Mesenchymal stem cell (in vitro differentiated cells and primary cell): ENCODE measurements around the gene SLC16A3.
A peak's percentile ranks its signal among the peaks of the same experiment; 100 is the strongest.

Experiments used
- DNase-seq: peaks from one replicate; pipeline ENCODE4 v3.0.0-alpha.2; 2013
- H2AFZ ChIP-seq: one replicate; pipeline ENCODE4 v1.6.1; 2013; ENCODE audit warnings: low read depth, mild to moderate bottlenecking, control low read depth, inconsistent platforms, low read length, moderate library complexity
- H2AK5ac ChIP-seq: 2 replicates; pipeline ENCODE4 v1.6.1; 2013; ENCODE audit warnings: low read length, moderate library complexity, mild to moderate bottlenecking, inconsistent platforms; ENCODE audit not compliant: severe bottlenecking
- H2BK120ac ChIP-seq: one replicate; pipeline ENCODE4 v1.6.1; 2013; ENCODE audit warnings: low read depth, mild to moderate bottlenecking, inconsistent platforms, low read length, moderate library complexity
- H2BK12ac ChIP-seq, 2 experiments: one replicate each; pipeline ENCODE4 v1.6.1; 2013; ENCODE audit warnings: inconsistent platforms in 2 of 2, low read length in 2 of 2, mild to moderate bottlenecking in 2 of 2, moderate library complexity in 2 of 2, control low read depth in 1 of 2
- H2BK15ac ChIP-seq: one replicate; pipeline ENCODE4 v1.6.1; 2013; ENCODE audit warnings: mild to moderate bottlenecking, low read depth, inconsistent platforms; ENCODE audit not compliant: poor library complexity, severe bottlenecking
- H2BK5ac ChIP-seq: 2 replicates; pipeline ENCODE4 v1.6.1; 2013; ENCODE audit warnings: low read depth, mild to moderate bottlenecking, low read length, control low read depth, inconsistent platforms; ENCODE audit not compliant: poor library complexity, severe bottlenecking
- H3K14ac ChIP-seq, 2 experiments: one replicate each; pipeline ENCODE4 v1.6.1; 2013; ENCODE audit warnings: inconsistent platforms in 2 of 2, low read length in 2 of 2, control low read depth in 1 of 2, mild to moderate bottlenecking in 1 of 2, moderate library complexity in 1 of 2
- H3K18ac ChIP-seq, 2 experiments: one replicate each; pipeline ENCODE4 v1.6.1; 2013; ENCODE audit warnings: inconsistent platforms in 2 of 2, low read length in 2 of 2, control low read depth in 1 of 2, low read depth in 1 of 2, mild to moderate bottlenecking in 1 of 2
- H3K23ac ChIP-seq, 2 experiments: one replicate each; pipeline ENCODE4 v1.6.1; 2013; ENCODE audit warnings: inconsistent platforms in 2 of 2, low read length in 2 of 2, mild to moderate bottlenecking in 2 of 2, moderate library complexity in 2 of 2, control low read depth in 1 of 2
- H3K27ac ChIP-seq: 2 replicates; pipeline ENCODE4 v1.5.1; 2013; ENCODE audit warnings: mild to moderate bottlenecking, moderate library complexity, low read length, control low read depth, inconsistent platforms; ENCODE audit not compliant: poor library complexity, severe bottlenecking
- H3K27me3 ChIP-seq, 2 experiments: 2 replicates each; pipeline versions ENCODE4 v1.6.1 to v1.7.0; 2013; ENCODE audit warnings: low read length in 2 of 2, mild to moderate bottlenecking in 2 of 2, moderate library complexity in 2 of 2, control low read depth in 1 of 2, inconsistent platforms in 1 of 2; ENCODE audit not compliant: control insufficient read depth in 1 of 2, insufficient read depth in 1 of 2
- H3K36me3 ChIP-seq, 2 experiments: 2 replicates each; pipeline versions ENCODE4 v1.6.1 to v1.7.0; 2013; ENCODE audit warnings: low read length in 2 of 2, control low read depth in 1 of 2, inconsistent platforms in 1 of 2, low read depth in 1 of 2, mild to moderate bottlenecking in 1 of 2; ENCODE audit not compliant: insufficient read depth in 2 of 2, control insufficient read depth in 1 of 2
- H3K4ac ChIP-seq, 2 experiments: one replicate each; pipeline ENCODE4 v1.6.1; 2013; ENCODE audit warnings: inconsistent platforms in 2 of 2, low read length in 2 of 2, mild to moderate bottlenecking in 2 of 2, moderate library complexity in 2 of 2, control low read depth in 1 of 2, low read depth in 1 of 2
- H3K4me1 ChIP-seq: 2 replicates; pipeline ENCODE4 v1.6.1; 2013; ENCODE audit warnings: low read depth, low read length, control low read depth; ENCODE audit not compliant: control insufficient read depth, insufficient read depth
- H3K4me2 ChIP-seq: 2 replicates; pipeline ENCODE4 v1.6.1; 2013; ENCODE audit warnings: low read length, mild to moderate bottlenecking, inconsistent platforms; ENCODE audit not compliant: poor library complexity, severe bottlenecking
- H3K4me3 ChIP-seq, 2 experiments: 2 replicates each; pipeline versions ENCODE4 v1.5.1 to v1.7.0; 2013; ENCODE audit warnings: low read length in 2 of 2, mild to moderate bottlenecking in 2 of 2, control low read depth in 1 of 2, low read depth in 1 of 2; ENCODE audit not compliant: insufficient read depth in 1 of 2
- H3K79me1 ChIP-seq: replicated peaks from 2 replicates; pipeline ENCODE4 v1.6.1; 2013; ENCODE audit warnings: mild to moderate bottlenecking, control low read depth, low read length, inconsistent platforms; ENCODE audit not compliant: poor library complexity, severe bottlenecking
- H3K9ac ChIP-seq: 2 replicates; pipeline ENCODE4 v1.7.0; 2013; ENCODE audit warnings: mild to moderate bottlenecking, low read length, moderate library complexity
- H3K9me3 ChIP-seq: 2 replicates; pipeline ENCODE4 v1.7.0; 2013; ENCODE audit warnings: mild to moderate bottlenecking, low read length; ENCODE audit not compliant: control insufficient read depth
- H4K8ac ChIP-seq: one replicate; pipeline ENCODE4 v1.6.1; 2013; ENCODE audit warnings: inconsistent platforms, mild to moderate bottlenecking, low read length, moderate library complexity
- H4K91ac ChIP-seq: one replicate; pipeline ENCODE4 v1.6.1; 2013; ENCODE audit warnings: mild to moderate bottlenecking, low read length, inconsistent platforms
- WGBS: methylation state at CpG from one replicate; pipeline ENCODE4 v1.1.7; 2013; ENCODE audit warnings: mixed read lengths; 5-methylcytosine and 5-hydroxymethylcytosine counted together

SLC16A3 gene

DNA sequence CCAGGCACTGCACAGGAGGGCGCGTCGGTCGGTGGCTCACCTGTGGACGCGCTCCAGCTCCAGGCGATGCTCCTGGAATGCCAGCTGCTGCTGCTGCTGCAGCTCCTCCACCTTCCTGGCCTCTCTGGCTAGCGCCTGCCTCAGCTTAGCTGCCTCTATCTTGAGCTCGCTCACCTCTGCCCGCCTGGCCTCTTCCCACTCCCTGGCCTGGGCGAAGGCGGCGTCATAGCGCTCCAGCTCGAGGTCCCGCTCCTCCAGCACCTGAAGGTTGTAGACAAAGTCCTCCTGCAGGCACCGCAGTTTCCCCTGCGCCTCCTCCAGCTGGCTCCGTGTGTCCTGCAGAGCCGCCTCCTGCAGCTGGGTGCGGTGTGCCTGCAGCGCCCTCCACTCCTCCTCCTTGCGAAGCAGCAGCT, 27.3 kb upstream of the SLC16A3 start:
- H3K36me3 ChIP-seq = peaks cover 33 to 38% of the 10 kb centered on the region in 2 experiments
- no peak for DNase-seq

GRCh38 chr17:82202981-82203380, 25.9 kb upstream of the SLC16A3 start:
- H3K9me3 ChIP-seq = no peaks in the 10 kb centered on the region
- H3K4ac ChIP-seq = no peak overlapping the region
- peaks cover 27% of the 10 kb centered on the region for H3K4me1 ChIP-seq
- H3K36me3 ChIP-seq = peaks cover 23 to 27% of the 10 kb centered on the region in 2 experiments
- H3K9ac ChIP-seq = no peak overlapping the region
- H3K79me1 ChIP-seq = peaks cover 19% of the 10 kb centered on the region
- H3K18ac ChIP-seq = no peak overlapping the region
- H3K4me2 ChIP-seq = no peak overlapping the region
- no peak overlapping the region for H2AK5ac ChIP-seq
- no peak overlapping the region for H3K27ac ChIP-seq
- H2BK12ac ChIP-seq = no peak overlapping the region
- H2BK15ac ChIP-seq = no peak overlapping the region
- DNase-seq = no peak
- peak overlapping the region; percentile 3 for H4K91ac ChIP-seq
- H3K4me3 ChIP-seq = no peak overlapping the region
- no peak overlapping the region for H3K23ac ChIP-seq
- no peak overlapping the region for H3K14ac ChIP-seq
- no peak overlapping the region for H2BK5ac ChIP-seq
- H2BK120ac ChIP-seq = no peak overlapping the region
- WGBS = 93% methylated on average over 8 of the region's 10 CpGs
- H4K8ac ChIP-seq = no peak overlapping the region
- no peak overlapping the region for H2AFZ ChIP-seq
- no peaks in the 10 kb centered on the region for H3K27me3 ChIP-seq

More for the DNA sequence above, 27.3 kb upstream of the SLC16A3 start:
- Histone ChIP-seq H4K91ac (peak overlapping the region; percentile 94), H3K18ac (peak overlapping the region; percentile 28 to 83), H3K27ac (no peak overlapping the region), H3K4me3 (peak overlapping the region in 1 of 2 experiments; percentile 14), H3K23ac (peak overlapping the region in 1 of 2 experiments; percentile 63), H2AK5ac (no peak overlapping the region), H2BK5ac (no peak overlapping the region), H2BK12ac (peak overlapping the region; percentile 80 to 84), H2BK15ac (no peak overlapping the region), H3K27me3 (no peaks in the 10 kb centered on the region), H3K9me3 (no peaks in the 10 kb centered on the region), H4K8ac (peak overlapping the region; percentile 49), H3K4ac (peak overlapping the region; percentile 12 to 35), H2AFZ (no peak overlapping the region), H3K79me1 (peaks cover 18% of the 10 kb centered on the region), H2BK120ac (peak overlapping the region; percentile 68), H3K14ac (peak overlapping the region in 1 of 2 experiments; percentile 19), H3K9ac (no peak overlapping the region), H3K4me2 (no peak overlapping the region), H3K4me1 (peaks cover 27% of the 10 kb centered on the region)
- WGBS = 95% methylated on average over 23 of the region's 23 CpGs

- Histone ChIP-seq H3K18ac (peak overlapping the region in 1 of 2 experiments; percentile 30), H3K27me3 (no peaks in the 10 kb centered on the region), H2BK5ac (no peak overlapping the region), H3K9me3 (no peaks in the 10 kb centered on the region), H4K91ac (peak overlapping the region; percentile 84), H3K27ac (no peak overlapping the region), H3K4me3 (no peak overlapping the region), H2BK15ac (peak overlapping the region; percentile 21), H3K23ac (no peak overlapping the region), H3K4me2 (no peak overlapping the region), H2BK12ac (no peak overlapping the region), H3K4me1 (peaks cover 27% of the 10 kb centered on the region), H3K79me1 (peaks cover 19% of the 10 kb centered on the region), H2AFZ (no peak overlapping the region), H2AK5ac (peak overlapping the region; percentile 35), H3K9ac (no peak overlapping the region), H3K14ac (no peak overlapping the region), H3K4ac (peak overlapping the region in 1 of 2 experiments; percentile 53), H3K36me3 (peaks cover 21 to 23% of the 10 kb centered on the region in 2 experiments), H2BK120ac (no peak overlapping the region), H4K8ac (no peak overlapping the region)
- DNase-seq = no peak
- 94% methylated on average over 19 of the region's 19 CpGs for WGBS
These were observed 24.9 kb upstream of the SLC16A3 start for GRCh38 chr17:82203920-82204319.

DNA sequence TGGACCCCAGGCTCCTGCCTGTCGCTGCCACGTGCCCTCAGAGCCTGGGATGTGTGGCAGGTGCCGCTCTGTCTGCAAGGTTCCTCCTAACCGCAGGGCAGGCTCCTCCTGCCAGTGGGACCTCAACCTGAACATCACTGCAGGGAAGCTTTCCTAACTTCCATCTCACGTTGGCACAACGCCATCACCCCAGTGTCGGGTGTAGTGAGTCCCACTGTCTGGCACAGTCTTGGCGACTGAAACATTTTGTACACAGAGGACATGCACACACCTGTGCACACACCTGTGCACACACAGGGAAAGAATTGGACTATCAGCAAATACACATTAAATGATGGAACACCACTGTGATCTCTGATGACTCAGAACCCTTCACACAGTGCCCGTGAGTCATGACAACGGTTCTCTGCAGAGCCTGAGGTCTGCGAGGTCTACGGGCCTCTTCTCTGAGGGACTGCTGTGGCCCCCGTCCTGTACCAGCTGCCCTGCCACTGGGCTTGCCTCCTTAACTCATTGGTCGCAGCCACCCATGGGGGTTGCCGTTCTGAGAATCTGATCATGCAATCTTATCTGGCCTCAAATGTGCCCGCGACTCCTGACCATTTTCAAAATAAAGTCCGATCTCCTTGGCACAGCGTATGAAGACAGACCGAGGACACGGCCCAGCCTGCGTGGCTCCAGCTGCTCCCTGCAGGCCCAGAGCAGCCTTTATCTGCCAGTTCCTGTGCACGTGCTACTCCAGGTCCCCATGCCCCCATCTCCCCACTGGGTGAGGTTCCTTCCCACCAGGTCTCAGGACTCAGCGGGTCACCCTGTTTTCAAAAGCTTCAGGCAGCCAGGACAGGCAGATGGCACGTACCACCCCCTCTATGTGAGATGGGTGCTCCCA, 23.8 kb upstream of the SLC16A3 start:
- Histone ChIP-seq H2BK5ac (no peak overlapping the region), H3K79me1 (peaks cover 22% of the 10 kb centered on the region), H3K4me1 (peaks cover 27% of the 10 kb centered on the region), H3K9ac (peak overlapping the region; percentile 88), H2BK120ac (no peak overlapping the region), H2BK15ac (no peak overlapping the region), H3K23ac (no peak overlapping the region), H3K9me3 (no peaks in the 10 kb centered on the region), H3K4me3 (peak overlapping the region in 1 of 2 experiments; percentile 52), H3K27ac (peak overlapping the region; percentile 9), H3K4me2 (no peak overlapping the region), H3K36me3 (peaks cover 14 to 15% of the 10 kb centered on the region in 2 experiments), H3K14ac (peak overlapping the region in 1 of 2 experiments; percentile 67), H4K8ac (no peak overlapping the region), H2AFZ (no peak overlapping the region), H3K18ac (peak overlapping the region; percentile 7 to 75), H2AK5ac (no peak overlapping the region), H3K27me3 (no peaks in the 10 kb centered on the region), H2BK12ac (peak overlapping the region; percentile 20 to 75), H4K91ac (peak overlapping the region; percentile 40), H3K4ac (peak overlapping the region; percentile 47 to 63)
- peak; percentile 84 for DNase-seq
- 68% methylated on average over 25 of the region's 25 CpGs for WGBS
